ENCODE results near the gene TMEM263.

DNA sequence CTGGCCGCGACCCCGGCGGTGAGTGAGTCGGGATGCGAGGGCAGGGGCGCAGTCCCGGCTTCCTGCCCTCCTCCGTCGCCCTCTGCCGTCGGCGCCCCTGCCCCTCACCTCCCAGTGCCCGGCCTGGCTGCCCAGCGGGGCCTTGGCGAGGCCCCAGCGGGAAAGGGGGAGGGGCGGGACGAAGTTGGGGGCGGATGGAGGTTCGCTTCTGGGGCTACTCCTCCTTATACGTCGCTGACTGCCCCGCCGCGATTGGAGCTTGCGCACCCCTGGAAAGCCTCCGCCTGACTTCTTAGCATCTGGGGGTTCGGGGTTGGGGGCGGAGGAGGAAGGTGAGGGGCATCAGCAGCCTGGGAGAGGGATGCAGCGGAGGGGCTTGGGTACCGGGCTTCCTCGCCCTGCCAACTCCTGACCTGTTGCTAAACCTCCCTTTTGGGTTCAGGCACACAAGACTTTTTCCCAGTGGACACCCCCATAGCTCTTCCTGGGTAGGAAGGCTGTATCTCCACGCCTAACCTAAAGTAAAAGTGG is 406 bp downstream of the TMEM263 start:
- TF ChIP-seq POLR2A (IDR thresholded peaks at IDR 0.05) (no peak), EP300 (IDR thresholded peaks at IDR 0.05) (no peak)
- TF ChIP-seq, protein P1, sequence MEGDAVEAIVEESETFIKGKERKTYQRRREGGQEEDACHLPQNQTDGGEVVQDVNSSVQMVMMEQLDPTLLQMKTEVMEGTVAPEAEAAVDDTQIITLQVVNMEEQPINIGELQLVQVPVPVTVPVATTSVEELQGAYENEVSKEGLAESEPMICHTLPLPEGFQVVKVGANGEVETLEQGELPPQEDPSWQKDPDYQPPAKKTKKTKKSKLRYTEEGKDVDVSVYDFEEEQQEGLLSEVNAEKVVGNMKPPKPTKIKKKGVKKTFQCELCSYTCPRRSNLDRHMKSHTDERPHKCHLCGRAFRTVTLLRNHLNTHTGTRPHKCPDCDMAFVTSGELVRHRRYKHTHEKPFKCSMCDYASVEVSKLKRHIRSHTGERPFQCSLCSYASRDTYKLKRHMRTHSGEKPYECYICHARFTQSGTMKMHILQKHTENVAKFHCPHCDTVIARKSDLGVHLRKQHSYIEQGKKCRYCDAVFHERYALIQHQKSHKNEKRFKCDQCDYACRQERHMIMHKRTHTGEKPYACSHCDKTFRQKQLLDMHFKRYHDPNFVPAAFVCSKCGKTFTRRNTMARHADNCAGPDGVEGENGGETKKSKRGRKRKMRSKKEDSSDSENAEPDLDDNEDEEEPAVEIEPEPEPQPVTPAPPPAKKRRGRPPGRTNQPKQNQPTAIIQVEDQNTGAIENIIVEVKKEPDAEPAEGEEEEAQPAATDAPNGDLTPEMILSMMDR (IDR thresholded peaks at IDR 0.05) = peak in 2 of 3 donors; percentile 8 to 36

Measured in ovary (tissue), 3 donors.